Articular chondrocyte of knee joint (primary cell): ENCODE results near the gene TPI1. TPM values are rescaled to one million over a fixed set of nuclear protein-coding genes. Genes with fewer than 3 reads are reported as not detected.

Source experiments
- total RNA-seq: library from RNA; depleted of rRNA; stranded (reverse); fragments of >200 nt; gene quantifications from 2 replicates; pipeline ENCODE4 v1.2.3, GENCODE V29; 2012

Gene TPI1
- 717 and 807 TPM in 2 replicates for total RNA-seq

GRCh38 chr12:6867413-6868210, at the start of gene TPI1:
TPI1 (plus strand) TSS chr12:6867531; CDS start chr12:6867567, 36 bp downstream.

GRCh38 chr12:6821591-6822425, 45.5 kb upstream of the TPI1 start, which contains the start of gene GPR162:
GPR162 (plus strand) TSS chr12:6821821; CDS start chr12:6823899, 2,078 bp downstream.

GRCh38 chr12:6827982-6828780, 39.1 kb upstream of the TPI1 start, which contains the start of gene P3H3:
P3H3 (plus strand) TSS chr12:6828407; CDS start chr12:6828441, 34 bp downstream.

GRCh38 chr12:6840761-6841515, 26.4 kb upstream of the TPI1 start, which contains the start of gene GNB3:
GNB3 (plus strand) TSS chr12:6840925; CDS start chr12:6841288, 363 bp downstream.

GRCh38 chr12:6851153-6851920, 16.0 kb upstream of the TPI1 start, which contains the start of gene CDCA3:
CDCA3 (minus strand) TSS chr12:6851286; CDS start chr12:6850952, 334 bp downstream.

GRCh38 chr12:6851921-6852650, 15.2 kb upstream of the TPI1 start, which contains the start of gene USP5:
USP5 (plus strand) TSS chr12:6852150; CDS start chr12:6852180, 30 bp downstream.

GRCh38 chr12:6873094-6874014, 6.0 kb downstream of the TPI1 start, which contains the start of gene SPSB2:
SPSB2 (minus strand) TSS chr12:6873303; CDS start chr12:6872901, 402 bp downstream.

GRCh38 chr12:6904280-6905276, 37.2 kb downstream of the TPI1 start, which contains the start of gene LRRC23:
LRRC23 (plus strand) TSS chr12:6904822; CDS start chr12:6905634, 812 bp downstream.

GRCh38 chr12:6914246-6914946, 47.1 kb downstream of the TPI1 start, which contains the start of gene ENO2:
ENO2 (plus strand) TSS chr12:6914580; CDS start chr12:6915833, 1,253 bp downstream.

Other genes starting within 250 kb of the TPI1 start
- gene LPAR5, start 231.6 kb upstream of the TPI1 start, total RNA-seq: not detected in 2 replicates
- 0.26 and 0.76 TPM in 2 replicates for gene ACRBP, start 220.1 kb upstream of the TPI1 start, total RNA-seq
- gene ING4, start 204.4 kb upstream of the TPI1 start, total RNA-seq: 28.4 and 43.7 TPM in 2 replicates
- gene ZNF384, start 178.2 kb upstream of the TPI1 start, total RNA-seq: 22.9 and 26.8 TPM in 2 replicates
- 0.11 and 0.13 TPM in 2 replicates for gene PIANP, start 166.7 kb upstream of the TPI1 start, total RNA-seq
- 71.5 and 77.6 TPM in 2 replicates for gene COPS7A, start 143.5 kb upstream of the TPI1 start, total RNA-seq
- 105 and 112 TPM in 2 replicates for gene MLF2, start 114.4 kb upstream of the TPI1 start, total RNA-seq
- gene PTMS, start 101.2 kb upstream of the TPI1 start, total RNA-seq: 75.0 and 82.3 TPM in 2 replicates
- gene LAG3, start 95.0 kb upstream of the TPI1 start, total RNA-seq: 0.54 and 1.0 TPM in 2 replicates
- 2.3 and 4.3 TPM in 2 replicates for gene CD4, start 78.0 kb upstream of the TPI1 start, total RNA-seq
- gene GPR162, start 45.7 kb upstream of the TPI1 start, total RNA-seq: 1.3 and 2.7 TPM in 2 replicates
- gene P3H3, start 39.1 kb upstream of the TPI1 start, total RNA-seq: 65.1 and 65.5 TPM in 2 replicates
- gene GNB3, start 26.6 kb upstream of the TPI1 start, total RNA-seq: 3.7 and 4.3 TPM in 2 replicates
- gene CDCA3, start 16.2 kb upstream of the TPI1 start, total RNA-seq: 14.9 and 18.7 TPM in 2 replicates
- gene USP5, start 15.4 kb upstream of the TPI1 start, total RNA-seq: 67.8 and 73.4 TPM in 2 replicates
- gene SPSB2, start 5.8 kb downstream of the TPI1 start, total RNA-seq: 5.6 and 5.9 TPM in 2 replicates
- gene LRRC23, start 37.3 kb downstream of the TPI1 start, total RNA-seq: 9.6 and 9.8 TPM in 2 replicates
- 13.0 and 16.3 TPM in 2 replicates for gene ENO2, start 47.0 kb downstream of the TPI1 start, total RNA-seq
- 9.7 and 12.5 TPM in 2 replicates for gene ATN1, start 60.4 kb downstream of the TPI1 start, total RNA-seq
- gene RNU7-1, start 76.3 kb downstream of the TPI1 start, total RNA-seq: not detected in 2 replicates
- gene C12orf57, start 76.5 kb downstream of the TPI1 start, total RNA-seq: 120 TPM in 2 replicates
- gene PTPN6, start 83.8 kb downstream of the TPI1 start, total RNA-seq: 0.43 and 0.91 TPM in 2 replicates
- gene PHB2, start 103.1 kb downstream of the TPI1 start, total RNA-seq: 134 and 183 TPM in 2 replicates
- 29.0 and 30.4 TPM in 2 replicates for gene EMG1, start 103.4 kb downstream of the TPI1 start, total RNA-seq
- gene LPCAT3, start 150.9 kb downstream of the TPI1 start, total RNA-seq: 11.5 and 18.2 TPM in 2 replicates
- 381 and 511 TPM in 2 replicates for gene C1S, start 193.2 kb downstream of the TPI1 start, total RNA-seq
- gene C1R, start 224.9 kb downstream of the TPI1 start, total RNA-seq: 330 and 427 TPM in 2 replicates
- gene C1RL, start 241.7 kb downstream of the TPI1 start, total RNA-seq: 62.4 and 72.3 TPM in 2 replicates